Omental fat pad (tissue), 4 donors: ENCODE measurements around the gene ZDHHC13. TPM values are rescaled to one million over a fixed set of nuclear protein-coding genes. Genes with fewer than 3 reads are reported as not detected.

Source experiments
- ATAC-seq: fragments of 150-250 bp; one replicate; pipeline ENCODE4 v1.9.1; 2016; ENCODE audit warnings: mild to moderate bottlenecking, moderate library complexity; ENCODE audit not compliant: low FRiP score
- DNase-seq: peaks from one replicate; pipeline ENCODE4 v3.0.0-alpha.2; 2019; ENCODE audit warnings: low spot score
- CTCF ChIP-seq, 3 donors: fragments of 450-650 bp; IDR thresholded peaks; one replicate each; pipeline ENCODE4 v1.5.1; 2016 to 2017; ENCODE audit warnings: antibody characterized with exemption in 3 of 3, mild to moderate bottlenecking in 3 of 3, moderate library complexity in 2 of 3
- total RNA-seq, 4 donors: library from RNA; depleted of rRNA; stranded (reverse); fragments of >200 nt; gene quantifications; one replicate each; pipeline ENCODE4 v1.1.0, GENCODE V29; 2016

Gene ZDHHC13
- total RNA-seq, 4 donors from 2014 or later: 8.6 to 12.5 (median 9.7) TPM

GRCh38 chr11:19183646-19184045 is 66.7 kb downstream of the ZDHHC13 start:
- ATAC-seq (no peak), DNase-seq (no peak)
- no peak for TF ChIP-seq CTCF (IDR thresholded peaks at IDR 0.05)

- ATAC-seq (no peak), DNase-seq (no peak)
- TF ChIP-seq CTCF (IDR thresholded peaks at IDR 0.05): no peak
These were observed 68.1 kb downstream of the ZDHHC13 start for GRCh38 chr11:19185036-19185435.

- no peak for ATAC-seq
- no peak for DNase-seq
- no peak for TF ChIP-seq CTCF (IDR thresholded peaks at IDR 0.05)
These were observed 68.6 kb downstream of the ZDHHC13 start for GRCh38 chr11:19185516-19186052.

GRCh38 chr11:19187114-19187832 is 70.3 kb downstream of the ZDHHC13 start:
- DNase-seq (no peak), ATAC-seq (no peak)
- TF ChIP-seq CTCF (IDR thresholded peaks at IDR 0.05): no peak

GRCh38 chr11:19187833-19188258 is 70.9 kb downstream of the ZDHHC13 start:
- DNase-seq: no peak
- TF ChIP-seq CTCF (IDR thresholded peaks at IDR 0.05): no peak
- ATAC-seq: no peak

- no peak for DNase-seq
- ATAC-seq: no peak
- no peak for TF ChIP-seq CTCF (IDR thresholded peaks at IDR 0.05)
These were observed 74.7 kb downstream of the ZDHHC13 start for GRCh38 chr11:19191530-19192169.
